HepG2 (cell line): ENCODE measurements around the gene AGAP1. TPM values are rescaled to one million over a fixed set of nuclear protein-coding genes. Genes with fewer than 3 reads are reported as not detected.
A peak's percentile ranks its signal among the peaks of the same experiment; 100 is the strongest.

Experiments
- AFF4 ChIP-seq: sonication (generic); formaldehyde crosslinking; IDR thresholded peaks from 2 replicates; pipeline ENCODE4 v1.4.0; 2020; ENCODE audit warnings: missing genetic modification reagents
- ATF4 ChIP-seq, 2 experiments: fragments of 450-650 bp in 1 of 2; sonication (generic) in 1 of 2; formaldehyde crosslinking; IDR thresholded peaks; 2 replicates each; pipeline versions ENCODE4 v1.5.0 to v1.8.0; 2020 to 2022; ENCODE audit warnings: mild to moderate bottlenecking in 1 of 2, missing genetic modification reagents in 1 of 2
- CEBPB ChIP-seq: IDR thresholded peaks from 2 replicates; pipeline ENCODE4 v1.6.1; 2011; ENCODE audit warnings: low read depth, low read length, improper control_type of control experiment, borderline replicate concordance
- GFI1 ChIP-seq: sonication (generic); formaldehyde crosslinking; IDR thresholded peaks from 2 replicates; pipeline ENCODE4 v1.5.0; 2020; ENCODE audit warnings: missing genetic modification reagents, mild to moderate bottlenecking, borderline replicate concordance
- MTF2 ChIP-seq: sonication (generic); formaldehyde crosslinking; IDR thresholded peaks from 2 replicates; pipeline ENCODE4 v1.5.0; 2020; ENCODE audit warnings: missing genetic modification reagents, borderline replicate concordance
- MXD1 ChIP-seq: sonication (generic); formaldehyde crosslinking; IDR thresholded peaks from 2 replicates; pipeline ENCODE4 v1.4.0; 2020; ENCODE audit warnings: mild to moderate bottlenecking, missing genetic modification reagents
- RBM39 ChIP-seq: fragments of 200-400 bp; formaldehyde crosslinking; IDR thresholded peaks from one replicate; pipeline ENCODE4 v1.6.1; 2018; ENCODE audit warnings: antibody characterized with exemption, mild to moderate bottlenecking, low read depth, low read length; ENCODE audit not compliant: poor library complexity, severe bottlenecking
- ZBTB21 ChIP-seq: sonication (generic); formaldehyde crosslinking; IDR thresholded peaks from 2 replicates; pipeline ENCODE4 v1.4.0; 2020; ENCODE audit warnings: missing genetic modification reagents
- ZNF101 ChIP-seq: sonication (generic); formaldehyde crosslinking; IDR thresholded peaks from 2 replicates; pipeline ENCODE4 v1.4.0; 2020; ENCODE audit warnings: mild to moderate bottlenecking, low read depth, missing genetic modification reagents, borderline replicate concordance
- ZNF569 ChIP-seq: sonication (generic); formaldehyde crosslinking; IDR thresholded peaks from 2 replicates; pipeline ENCODE4 v1.5.0; 2020; ENCODE audit warnings: mild to moderate bottlenecking, missing genetic modification reagents, moderate library complexity, borderline replicate concordance
- polyA plus RNA-seq, 8 experiments: library from polyadenylated mRNA; depleted of rRNA in 3 of 8; stranded (reverse) in 7 of 8; unstranded in 1 of 8; fragments of >200 nt; fragmentation: Illumina TruSeq in 4 of 8; extraction: Trizol in 4 of 8; gene quantifications; 2 replicates each; pipeline versions ENCODE4 v1.2.1 to v1.2.3, GENCODE V29; 2011 to 2016; ENCODE audit warnings: low read depth in 4 of 8, missing spikeins in 1 of 8, mixed read lengths in 1 of 8; ENCODE audit not compliant: insufficient read depth in 1 of 8
- total RNA-seq, 5 experiments: library from RNA; depleted of rRNA; stranded (reverse); fragments of >200 nt; fragmentation: Illumina TruSeq; extraction: Trizol; gene quantifications; 2 replicates each; pipeline ENCODE4 v1.2.3, GENCODE V29; 2016; ENCODE audit warnings: low read depth in 1 of 5
- TF ChIP-seq, protein P1 (sequence below): sonication (generic); formaldehyde crosslinking; IDR thresholded peaks from 2 replicates; pipeline ENCODE4 v1.4.0; 2020; ENCODE audit warnings: missing genetic modification reagents, mild to moderate bottlenecking, borderline replicate concordance

Gene AGAP1
- total and polyA plus RNA-seq, 2 of the 13 experiments (the other 11 are each of a cell fraction or from before 2014, with no cell fraction given), result 21.2 to 32.7 TPM

- TF ChIP-seq MXD1 (CRISPR knock-in tag) (no peak), ATF4 (CRISPR knock-in tag; IDR thresholded peaks at IDR 0.05) (peak in 1 of 2 experiments; percentile 65; a peak in 2 of 4 replicates), MTF2 (CRISPR knock-in tag) (no peak), GFI1 (CRISPR knock-in tag) (no peak), AFF4 (CRISPR knock-in tag) (no peak), ZBTB21 (CRISPR knock-in tag) (no peak), ZNF101 (CRISPR knock-in tag) (no peak), RBM39 (no peak), CEBPB (peak; percentile 80), ZNF569 (CRISPR knock-in tag) (no peak)
- TF ChIP-seq, protein P1, sequence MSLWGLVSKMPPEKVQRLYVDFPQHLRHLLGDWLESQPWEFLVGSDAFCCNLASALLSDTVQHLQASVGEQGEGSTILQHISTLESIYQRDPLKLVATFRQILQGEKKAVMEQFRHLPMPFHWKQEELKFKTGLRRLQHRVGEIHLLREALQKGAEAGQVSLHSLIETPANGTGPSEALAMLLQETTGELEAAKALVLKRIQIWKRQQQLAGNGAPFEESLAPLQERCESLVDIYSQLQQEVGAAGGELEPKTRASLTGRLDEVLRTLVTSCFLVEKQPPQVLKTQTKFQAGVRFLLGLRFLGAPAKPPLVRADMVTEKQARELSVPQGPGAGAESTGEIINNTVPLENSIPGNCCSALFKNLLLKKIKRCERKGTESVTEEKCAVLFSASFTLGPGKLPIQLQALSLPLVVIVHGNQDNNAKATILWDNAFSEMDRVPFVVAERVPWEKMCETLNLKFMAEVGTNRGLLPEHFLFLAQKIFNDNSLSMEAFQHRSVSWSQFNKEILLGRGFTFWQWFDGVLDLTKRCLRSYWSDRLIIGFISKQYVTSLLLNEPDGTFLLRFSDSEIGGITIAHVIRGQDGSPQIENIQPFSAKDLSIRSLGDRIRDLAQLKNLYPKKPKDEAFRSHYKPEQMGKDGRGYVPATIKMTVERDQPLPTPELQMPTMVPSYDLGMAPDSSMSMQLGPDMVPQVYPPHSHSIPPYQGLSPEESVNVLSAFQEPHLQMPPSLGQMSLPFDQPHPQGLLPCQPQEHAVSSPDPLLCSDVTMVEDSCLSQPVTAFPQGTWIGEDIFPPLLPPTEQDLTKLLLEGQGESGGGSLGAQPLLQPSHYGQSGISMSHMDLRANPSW, result no peak
Measured at GRCh38 chr2:236078297-236079255, 584.7 kb downstream of the AGAP1 start (continued).
